GM19240 (cell line): Measurements from ENCODE around the gene ZDHHC13.

ENCODE experiments used
- DNase-seq: peaks from one replicate; pipeline ENCODE4 v3.0.0; 2011; ENCODE audit warnings: low spot score; ENCODE audit not compliant: insufficient read length

ZDHHC13 gene

GRCh38 chr11:19201737-19202605, 85.0 kb downstream of the ZDHHC13 start, which contains the start of gene CSRP3:
Gene CSRP3 (minus strand): TSS chr11:19201983. CDS start chr11:19192448, 9,535 bp downstream.
- DNase-seq = no peak

DNA sequence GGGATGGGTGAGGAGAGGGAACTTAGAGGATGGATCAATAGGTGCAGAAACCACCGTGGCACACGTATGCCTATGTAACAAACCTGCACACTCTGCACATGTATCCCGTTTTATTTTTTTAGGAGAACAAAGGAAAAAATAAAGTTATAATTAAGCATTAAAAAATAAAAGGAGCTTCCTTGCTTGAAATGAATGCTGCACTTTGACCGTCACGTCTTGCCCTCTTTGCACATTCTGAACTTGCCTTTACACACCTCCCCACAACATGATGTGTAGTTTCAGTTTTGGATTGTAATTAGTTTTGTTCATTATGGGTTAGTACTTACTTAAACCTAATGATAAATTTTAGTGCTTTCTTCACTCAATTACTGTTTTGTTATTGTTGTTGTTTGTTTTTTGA, 87.9 kb downstream of the ZDHHC13 start:
- DNase-seq = no peak

- DNase-seq = no peak
Observed at GRCh38 chr11:19208181-19208580, 91.2 kb downstream of the ZDHHC13 start.

GRCh38 chr11:19208959-19209546, 92.1 kb downstream of the ZDHHC13 start:
- DNase-seq = no peak

DNA sequence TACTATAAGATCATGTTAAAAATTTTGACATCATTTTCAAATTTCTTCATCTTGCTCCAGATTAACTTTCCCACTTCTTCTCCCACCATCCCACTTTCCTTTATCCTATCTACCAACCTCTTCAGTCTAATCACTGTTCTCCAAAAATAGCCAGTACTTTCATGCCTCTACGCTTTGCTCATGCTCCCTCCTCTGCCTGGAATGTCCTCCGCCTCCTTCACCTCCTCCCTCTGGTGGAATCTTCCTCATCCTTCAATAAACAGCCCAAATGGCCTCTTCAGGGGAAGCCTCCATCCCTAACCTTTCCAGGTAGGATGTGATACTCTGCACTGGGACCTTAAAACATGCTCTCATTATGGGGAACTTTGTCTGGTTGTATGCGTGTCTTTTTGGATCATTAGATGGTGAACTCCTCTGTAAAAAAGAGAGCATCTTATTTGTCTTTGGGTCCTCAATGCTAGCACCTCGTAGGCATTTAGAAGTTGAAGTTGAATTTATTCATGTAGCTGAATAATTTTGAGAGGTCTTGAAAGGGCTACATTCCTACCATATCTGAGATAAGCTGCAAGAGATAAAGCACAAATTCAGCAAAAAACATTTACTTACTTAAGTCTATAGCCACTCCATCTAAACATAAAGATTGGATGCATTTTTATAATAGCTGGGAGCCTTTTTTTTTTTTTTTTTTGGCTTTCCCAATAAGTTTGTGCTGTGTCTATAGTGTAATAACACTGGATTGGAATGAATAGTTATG, 92.8 kb downstream of the ZDHHC13 start:
- DNase-seq = no peak

DNA sequence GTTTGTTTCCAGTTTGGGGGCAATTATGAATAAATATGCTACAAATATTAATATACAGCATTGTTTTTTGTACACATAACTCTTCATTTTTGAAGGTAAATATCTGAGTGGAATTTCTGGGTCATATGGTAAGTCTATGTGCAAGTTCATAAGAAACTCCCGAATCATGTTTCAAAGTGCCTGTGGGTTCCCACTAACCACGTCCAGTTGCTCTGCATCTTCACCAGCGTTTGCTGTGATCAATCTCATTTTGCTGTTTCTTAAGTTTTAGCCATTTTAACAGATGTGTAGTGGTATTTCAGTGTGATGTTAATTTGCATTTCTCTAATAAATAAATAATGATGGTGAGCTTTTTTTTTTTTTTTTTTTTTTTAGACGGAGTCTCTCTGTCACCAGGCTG, 99.1 kb downstream of the ZDHHC13 start:
- no peak for DNase-seq

- DNase-seq = no peak
Observed at GRCh38 chr11:19216709-19217374, 99.9 kb downstream of the ZDHHC13 start.

GRCh38 chr11:19218216-19218615, 101.2 kb downstream of the ZDHHC13 start:
- DNase-seq = no peak

- DNase-seq = no peak
Observed at GRCh38 chr11:19218786-19219460, 102.0 kb downstream of the ZDHHC13 start.

GRCh38 chr11:19220903-19221724, 104.1 kb downstream of the ZDHHC13 start:
- no peak for DNase-seq

DNA sequence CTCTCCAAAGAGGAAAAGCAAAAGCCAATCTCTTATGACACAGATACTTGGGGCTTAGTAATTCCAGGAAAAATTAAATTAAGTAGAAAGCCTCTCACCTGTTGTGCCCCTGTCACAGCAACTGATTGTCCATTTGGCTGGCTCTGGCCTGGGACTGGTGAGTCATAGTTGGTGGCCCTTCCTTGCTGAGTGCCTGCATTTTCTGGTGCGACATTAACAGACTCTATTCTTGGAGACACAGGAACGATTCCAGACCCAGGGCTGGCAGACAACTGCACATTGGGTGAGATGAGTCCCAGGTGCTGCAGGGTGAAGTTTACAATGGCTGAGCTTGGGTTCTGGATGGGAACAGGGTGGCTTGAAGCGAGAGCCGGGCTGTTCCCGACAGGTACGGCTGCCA, 108.2 kb downstream of the ZDHHC13 start:
- DNase-seq = no peak

DNA sequence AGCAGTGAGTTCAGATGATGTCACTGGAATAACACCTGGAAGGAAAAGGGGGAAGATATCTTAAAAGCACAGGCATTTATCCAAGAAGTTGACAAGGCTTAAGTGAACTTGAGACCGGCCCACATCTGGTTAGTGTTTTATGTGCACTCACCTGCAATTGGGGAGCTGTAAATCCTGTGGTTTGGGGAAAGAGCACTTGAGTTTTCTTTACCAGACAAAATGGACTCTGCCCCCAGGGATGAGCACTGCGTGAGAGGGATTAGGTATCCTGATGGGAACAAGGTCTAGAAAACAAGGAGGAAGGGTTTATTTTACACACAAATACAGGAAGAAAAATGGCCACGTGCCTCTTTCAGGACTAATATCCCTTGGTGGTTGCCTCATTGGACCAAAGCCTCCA, 108.6 kb downstream of the ZDHHC13 start:
- no peak for DNase-seq
